ENCODE results near the gene SEMA3F. TPM values are rescaled to one million over a fixed set of nuclear protein-coding genes. Genes with fewer than 3 reads are reported as not detected.

Gene SEMA3F
- total and polyA plus RNA-seq, 10 of the 15 experiments (the other 5 are each of a cell fraction or from before 2014, with no cell fraction given): 0.08 to 0.28 (median 0.12) TPM; not detected in 6

DNA sequence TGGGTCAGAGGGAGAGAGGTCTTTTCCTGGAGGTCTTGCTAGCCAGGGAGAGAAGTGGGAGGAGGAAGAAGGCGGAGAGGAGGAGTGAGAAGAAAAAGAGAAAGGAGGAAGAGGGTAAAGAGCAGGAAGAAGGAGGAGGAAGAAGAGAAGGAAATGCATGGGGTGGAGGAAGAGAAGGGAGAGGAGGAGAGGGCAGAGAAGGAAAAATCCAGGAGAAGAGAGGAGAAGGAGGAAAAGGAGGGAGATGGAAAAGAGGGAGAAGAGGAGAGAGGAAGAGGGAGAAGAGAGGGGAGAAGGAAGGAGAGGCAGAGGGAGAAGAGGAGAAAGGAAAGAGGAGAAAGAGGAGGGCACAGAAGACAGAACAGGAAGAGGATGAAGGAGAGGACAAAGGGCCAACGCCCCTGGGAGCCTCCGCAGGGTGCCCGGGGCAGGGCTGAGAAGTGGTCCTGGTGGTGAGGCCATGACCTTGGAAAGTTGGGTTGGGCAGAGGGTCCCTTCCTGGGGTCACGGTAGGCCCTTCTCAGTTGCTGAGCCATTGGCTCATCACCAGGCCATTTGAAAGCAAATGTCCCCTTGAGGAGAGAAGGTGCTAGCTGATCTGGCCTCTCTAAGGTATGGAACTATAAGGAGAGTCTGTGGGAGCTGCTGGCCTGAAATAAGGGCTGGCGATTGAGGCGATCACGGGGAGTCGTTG lies 1.2 kb upstream of the SEMA3F start:
- no peak for DNase-seq (ENCODE audit: low read depth, low spot score)
- Histone ChIP-seq H3K27me3 (replicated peaks in 1 of 2; ENCODE audit: control insufficient read depth in 2 of 2, insufficient read depth in 2 of 2, low read length in 1 of 2) (peaks cover 10 to 14% of the 10 kb centered on the region in 2 experiments), H3K27ac (ENCODE audit: control insufficient read depth, insufficient read depth) (no peak overlapping the region), H3K4me1 (ENCODE audit: control insufficient read depth, insufficient read depth, low read length) (no peaks in the 10 kb centered on the region; the same call in 1 of the 2 replicates), H3K36me3 (ENCODE audit: control insufficient read depth in 2 of 2, insufficient read depth in 2 of 2, low read length in 1 of 2) (no peaks in the 10 kb centered on the region), H3K79me2 (ENCODE audit: control insufficient read depth, insufficient read depth, low read length) (no peaks in the 10 kb centered on the region), H3K9ac (ENCODE audit: control insufficient read depth, insufficient read depth, low read length) (no peak overlapping the region), H3K4me3 (no peak overlapping the region), H3K9me3 (replicated peaks; ENCODE audit: control insufficient read depth, insufficient read depth, low read length) (no peaks in the 10 kb centered on the region), H2AFZ (ENCODE audit: control insufficient read depth, low read depth, low read length) (no peak overlapping the region), H3K4me2 (ENCODE audit: control insufficient read depth, insufficient read depth) (peak overlapping the region; percentile 95), H4K20me1 (ENCODE audit: control insufficient read depth, insufficient read depth) (no peaks in the 10 kb centered on the region)
- SMC1A ChIA-PET (ENCODE audit: uncharacterized antibody, unreplicated experiment): no interaction called here
- no peak for TF ChIP-seq SPI1 (IDR thresholded peaks at IDR 0.05; ENCODE audit: borderline replicate concordance, insufficient read depth, low read depth, low read length)
- no peak for TF ChIP-seq MEF2A (IDR thresholded peaks at IDR 0.05; ENCODE audit: insufficient read depth, low read depth, low read length)
- TF ChIP-seq, protein P1, sequence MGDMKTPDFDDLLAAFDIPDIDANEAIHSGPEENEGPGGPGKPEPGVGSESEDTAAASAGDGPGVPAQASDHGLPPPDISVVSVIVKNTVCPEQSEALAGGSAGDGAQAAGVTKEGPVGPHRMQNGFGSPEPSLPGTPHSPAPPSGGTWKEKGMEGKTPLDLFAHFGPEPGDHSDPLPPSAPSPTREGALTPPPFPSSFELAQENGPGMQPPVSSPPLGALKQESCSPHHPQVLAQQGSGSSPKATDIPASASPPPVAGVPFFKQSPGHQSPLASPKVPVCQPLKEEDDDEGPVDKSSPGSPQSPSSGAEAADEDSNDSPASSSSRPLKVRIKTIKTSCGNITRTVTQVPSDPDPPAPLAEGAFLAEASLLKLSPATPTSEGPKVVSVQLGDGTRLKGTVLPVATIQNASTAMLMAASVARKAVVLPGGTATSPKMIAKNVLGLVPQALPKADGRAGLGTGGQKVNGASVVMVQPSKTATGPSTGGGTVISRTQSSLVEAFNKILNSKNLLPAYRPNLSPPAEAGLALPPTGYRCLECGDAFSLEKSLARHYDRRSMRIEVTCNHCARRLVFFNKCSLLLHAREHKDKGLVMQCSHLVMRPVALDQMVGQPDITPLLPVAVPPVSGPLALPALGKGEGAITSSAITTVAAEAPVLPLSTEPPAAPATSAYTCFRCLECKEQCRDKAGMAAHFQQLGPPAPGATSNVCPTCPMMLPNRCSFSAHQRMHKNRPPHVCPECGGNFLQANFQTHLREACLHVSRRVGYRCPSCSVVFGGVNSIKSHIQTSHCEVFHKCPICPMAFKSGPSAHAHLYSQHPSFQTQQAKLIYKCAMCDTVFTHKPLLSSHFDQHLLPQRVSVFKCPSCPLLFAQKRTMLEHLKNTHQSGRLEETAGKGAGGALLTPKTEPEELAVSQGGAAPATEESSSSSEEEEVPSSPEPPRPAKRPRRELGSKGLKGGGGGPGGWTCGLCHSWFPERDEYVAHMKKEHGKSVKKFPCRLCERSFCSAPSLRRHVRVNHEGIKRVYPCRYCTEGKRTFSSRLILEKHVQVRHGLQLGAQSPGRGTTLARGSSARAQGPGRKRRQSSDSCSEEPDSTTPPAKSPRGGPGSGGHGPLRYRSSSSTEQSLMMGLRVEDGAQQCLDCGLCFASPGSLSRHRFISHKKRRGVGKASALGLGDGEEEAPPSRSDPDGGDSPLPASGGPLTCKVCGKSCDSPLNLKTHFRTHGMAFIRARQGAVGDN (IDR thresholded peaks at IDR 0.05): no peak
- no peak for TF ChIP-seq ETV6 (conservative IDR thresholded peaks at IDR 0.05 in 1 of 2, IDR thresholded peaks at IDR 0.05 in 1 of 2; ENCODE audit: borderline replicate concordance in 1 of 2, low read depth in 1 of 2)
- no peak for TF ChIP-seq CHD1 (IDR thresholded peaks at IDR 0.05; ENCODE audit: low read depth, low read length)
- TF ChIP-seq ATF7 (IDR thresholded peaks at IDR 0.05; ENCODE audit: low read depth): no peak
- TF ChIP-seq CHD2 (IDR thresholded peaks at IDR 0.05; ENCODE audit: borderline replicate concordance, low read depth, low read length): no peak
- no peak for TF ChIP-seq POU2F2 (IDR thresholded peaks at IDR 0.05; ENCODE audit: borderline replicate concordance, low read depth, low read length)
- RAD21 ChIA-PET (ENCODE audit: unreplicated experiment): no interaction called here
- 41% methylated on average over 9 of the region's 9 CpGs for WGBS (ENCODE audit: insufficient coverage, insufficient replicate concordance, low lambda C conversion rate, missing lambda C conversion rate)
- CTCF ChIA-PET: interaction anchor here (0.7 kb wide), 1 partner anchor 81 kb away, joined by 5 read pairs; no protein-coding TSS in a partner anchor
- POLR2A ChIA-PET: no interaction called here
- no peak for FAIRE-seq
- intact Hi-C loops (cut with micrococcal nuclease; ENCODE audit: unreplicated experiment) (no loop called here), in situ Hi-C loops (cut with MboI) (no loop called here)
- no peak for ATAC-seq
- no TSS peak for BruUV-seq (replicated peaks)
